ENCODE data around the gene CHST7. TPM values are rescaled to one million over a fixed set of nuclear protein-coding genes. Genes with fewer than 3 reads are reported as not detected.

CHST7 gene
- total and polyA plus RNA-seq, 2 experiments from 2014 or later, result 7.6 to 27.2 TPM

- H3K27ac ChIP-seq (ENCODE audit: low read depth), result no peak overlapping the region
- no peaks in the 10 kb centered on the region for H3K36me3 ChIP-seq (ENCODE audit: insufficient read depth)
- ATAC-seq, result no peak
- H3K9me2 ChIP-seq (ENCODE audit: insufficient read depth), result no peaks in the 10 kb centered on the region
- peak overlapping the region; percentile 73 for H3K4me3 ChIP-seq
- Mint-ChIP-seq H3K4me1 (peaks cover 32% of the 10 kb centered on the region), H3K27me3 (ENCODE audit: insufficient read depth, low read depth, poor library complexity) (peaks cover 11% of the 10 kb centered on the region), H3K4me3 (peak overlapping the region; percentile 89), H3K27ac (no peak overlapping the region), H3K36me3 (ENCODE audit: low read depth) (peaks cover 19% of the 10 kb centered on the region), H3K9me3 (no peaks in the 10 kb centered on the region; the same call in 2 of the 3 replicates)
- peaks cover 10% of the 10 kb centered on the region; the same call in 1 of the 2 replicates for H3K4me1 ChIP-seq (ENCODE audit: insufficient read depth)
- no peaks in the 10 kb centered on the region for H4K20me1 ChIP-seq (replicated peaks; ENCODE audit: insufficient read depth)
- H3F3A ChIP-seq (replicated peaks; ENCODE audit: low read depth), result no peaks in the 10 kb centered on the region
- DNase-seq (ENCODE audit: low spot score), result no peak
- H3K27me3 ChIP-seq (ENCODE audit: insufficient read depth), result peaks cover 18% of the 10 kb centered on the region; the same call in 1 of the 2 replicates
- peaks cover 50% of the 10 kb centered on the region for H3K79me2 ChIP-seq (replicated peaks; ENCODE audit: insufficient read depth)
- TF ChIP-seq ZNF462 (CRISPR knock-in tag; IDR thresholded peaks at IDR 0.05) (no peak), ZNF114 (CRISPR knock-in tag; IDR thresholded peaks at IDR 0.05) (no peak), ZNF331 (CRISPR knock-in tag; IDR thresholded peaks at IDR 0.05; ENCODE audit: low read depth) (no peak), CREB1 (CRISPR knock-in tag; IDR thresholded peaks at IDR 0.05; ENCODE audit: low read depth) (no peak), EZH2phosphoT487 (IDR thresholded peaks at IDR 0.05; ENCODE audit: unreplicated experiment) (no peak), STAT1 (IDR thresholded peaks at IDR 0.05; ENCODE audit: unreplicated experiment) (no peak), EZH2 (IDR thresholded peaks at IDR 0.05; ENCODE audit: low read depth, unreplicated experiment) (no peak), POLR2AphosphoS5 (IDR thresholded peaks at IDR 0.05; ENCODE audit: low read depth) (no peak), ETS1 (IDR thresholded peaks at IDR 0.05) (no peak), CTCF (conservative IDR thresholded peaks at IDR 0.05; ENCODE audit: low read depth in 2 of 2) (no peak), JUNB (IDR thresholded peaks at IDR 0.05; ENCODE audit: unreplicated experiment) (no peak), NANOG (IDR thresholded peaks at IDR 0.05; ENCODE audit: borderline replicate concordance) (no peak)
- TF ChIP-seq, protein P1, sequence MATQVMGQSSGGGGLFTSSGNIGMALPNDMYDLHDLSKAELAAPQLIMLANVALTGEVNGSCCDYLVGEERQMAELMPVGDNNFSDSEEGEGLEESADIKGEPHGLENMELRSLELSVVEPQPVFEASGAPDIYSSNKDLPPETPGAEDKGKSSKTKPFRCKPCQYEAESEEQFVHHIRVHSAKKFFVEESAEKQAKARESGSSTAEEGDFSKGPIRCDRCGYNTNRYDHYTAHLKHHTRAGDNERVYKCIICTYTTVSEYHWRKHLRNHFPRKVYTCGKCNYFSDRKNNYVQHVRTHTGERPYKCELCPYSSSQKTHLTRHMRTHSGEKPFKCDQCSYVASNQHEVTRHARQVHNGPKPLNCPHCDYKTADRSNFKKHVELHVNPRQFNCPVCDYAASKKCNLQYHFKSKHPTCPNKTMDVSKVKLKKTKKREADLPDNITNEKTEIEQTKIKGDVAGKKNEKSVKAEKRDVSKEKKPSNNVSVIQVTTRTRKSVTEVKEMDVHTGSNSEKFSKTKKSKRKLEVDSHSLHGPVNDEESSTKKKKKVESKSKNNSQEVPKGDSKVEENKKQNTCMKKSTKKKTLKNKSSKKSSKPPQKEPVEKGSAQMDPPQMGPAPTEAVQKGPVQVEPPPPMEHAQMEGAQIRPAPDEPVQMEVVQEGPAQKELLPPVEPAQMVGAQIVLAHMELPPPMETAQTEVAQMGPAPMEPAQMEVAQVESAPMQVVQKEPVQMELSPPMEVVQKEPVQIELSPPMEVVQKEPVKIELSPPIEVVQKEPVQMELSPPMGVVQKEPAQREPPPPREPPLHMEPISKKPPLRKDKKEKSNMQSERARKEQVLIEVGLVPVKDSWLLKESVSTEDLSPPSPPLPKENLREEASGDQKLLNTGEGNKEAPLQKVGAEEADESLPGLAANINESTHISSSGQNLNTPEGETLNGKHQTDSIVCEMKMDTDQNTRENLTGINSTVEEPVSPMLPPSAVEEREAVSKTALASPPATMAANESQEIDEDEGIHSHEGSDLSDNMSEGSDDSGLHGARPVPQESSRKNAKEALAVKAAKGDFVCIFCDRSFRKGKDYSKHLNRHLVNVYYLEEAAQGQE (IDR thresholded peaks at IDR 0.05; ENCODE audit: unreplicated experiment), result no peak
- peak overlapping the region; percentile 86 for H3K4me2 ChIP-seq
- no peak overlapping the region for H2AFZ ChIP-seq
Observed at GRCh38 chrX:46575586-46575985, 2.0 kb downstream of the CHST7 start.
